ENCODE results near the gene ZNF783.
"Not testable (repeated sequence)": the region's sequence is repeated elsewhere in the genome, so short reads cannot be mapped to it uniquely, and the experiment has no call there.

DNA sequence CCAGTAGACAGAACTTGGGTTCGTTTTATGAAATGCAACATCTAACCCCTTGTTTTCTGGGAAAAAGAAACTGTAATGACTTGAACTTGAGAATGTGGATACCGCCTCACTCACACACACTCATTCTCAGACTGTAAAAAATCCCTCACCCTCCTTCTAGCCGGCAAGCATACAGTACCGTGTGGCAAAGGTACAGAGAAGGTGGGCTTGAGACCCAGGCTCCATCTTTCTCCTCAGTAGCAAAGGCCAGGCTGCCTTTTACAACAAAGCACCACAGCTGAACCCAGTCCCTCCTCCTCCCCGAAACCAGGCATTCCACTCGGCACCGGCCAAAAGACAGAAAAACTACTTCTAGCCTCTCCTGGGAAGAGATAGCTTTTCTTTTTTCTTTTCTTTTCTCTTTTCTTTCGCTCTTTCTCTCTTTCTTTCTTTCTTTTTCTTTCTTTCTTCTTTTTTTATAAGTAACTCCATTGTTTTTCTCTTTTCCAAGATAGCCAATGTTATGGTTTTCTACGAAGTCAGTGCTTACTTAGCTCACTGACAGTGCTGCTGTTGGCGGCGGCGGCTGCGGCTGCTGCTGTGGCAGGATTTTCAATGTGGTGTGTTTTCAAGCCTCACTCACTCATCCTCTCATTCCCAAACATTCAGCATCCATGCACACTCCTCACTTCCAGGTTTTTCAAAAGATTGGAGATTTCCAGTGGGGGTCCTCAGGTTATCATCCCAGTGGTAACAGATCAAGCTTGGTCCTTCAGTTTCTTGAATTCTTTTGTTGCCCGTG, 59.3 kb downstream of the ZNF783 start:
- TF ChIP-seq POLR2A, POLR2AphosphoS5 (IDR thresholded peaks at IDR 0.05): not testable (repeated sequence)
- TF ChIP-seq, protein P1, sequence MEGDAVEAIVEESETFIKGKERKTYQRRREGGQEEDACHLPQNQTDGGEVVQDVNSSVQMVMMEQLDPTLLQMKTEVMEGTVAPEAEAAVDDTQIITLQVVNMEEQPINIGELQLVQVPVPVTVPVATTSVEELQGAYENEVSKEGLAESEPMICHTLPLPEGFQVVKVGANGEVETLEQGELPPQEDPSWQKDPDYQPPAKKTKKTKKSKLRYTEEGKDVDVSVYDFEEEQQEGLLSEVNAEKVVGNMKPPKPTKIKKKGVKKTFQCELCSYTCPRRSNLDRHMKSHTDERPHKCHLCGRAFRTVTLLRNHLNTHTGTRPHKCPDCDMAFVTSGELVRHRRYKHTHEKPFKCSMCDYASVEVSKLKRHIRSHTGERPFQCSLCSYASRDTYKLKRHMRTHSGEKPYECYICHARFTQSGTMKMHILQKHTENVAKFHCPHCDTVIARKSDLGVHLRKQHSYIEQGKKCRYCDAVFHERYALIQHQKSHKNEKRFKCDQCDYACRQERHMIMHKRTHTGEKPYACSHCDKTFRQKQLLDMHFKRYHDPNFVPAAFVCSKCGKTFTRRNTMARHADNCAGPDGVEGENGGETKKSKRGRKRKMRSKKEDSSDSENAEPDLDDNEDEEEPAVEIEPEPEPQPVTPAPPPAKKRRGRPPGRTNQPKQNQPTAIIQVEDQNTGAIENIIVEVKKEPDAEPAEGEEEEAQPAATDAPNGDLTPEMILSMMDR (IDR thresholded peaks at IDR 0.05 in 8 of 11, conservative IDR thresholded peaks at IDR 0.05 in 3 of 11) = not testable (repeated sequence)

Measured in spleen (tissue), 7 donors.